Prostate gland (tissue), 2 donors: ENCODE measurements around the gene SYNCRIP.

ENCODE experiments used
- CTCF ChIP-seq, 4 experiments: fragments of 200-600 bp in 2 of 4; fragments of 450-650 bp in 2 of 4; sonication (generic) in 2 of 4; IDR thresholded peaks; 1 replicate in 3 of 4; 2 replicates in 1 of 4; pipeline ENCODE4 v1.5.1; 2016 to 2019; ENCODE audit warnings: antibody characterized with exemption in 4 of 4, mild to moderate bottlenecking in 2 of 4, moderate library complexity in 2 of 4
- POLR2A ChIP-seq: fragments of 450-650 bp; IDR thresholded peaks from one replicate; pipeline ENCODE4 v1.6.1; 2016; ENCODE audit warnings: antibody characterized with exemption, mild to moderate bottlenecking

GRCh38 chr6:85680388-85680787, 37.7 kb upstream of the SYNCRIP start:
- TF ChIP-seq POLR2A (no peak), CTCF (IDR thresholded peaks at IDR 0.05) (no peak)
